ENCODE measurements around the gene CPNE2.

The CPNE2 gene

DNA sequence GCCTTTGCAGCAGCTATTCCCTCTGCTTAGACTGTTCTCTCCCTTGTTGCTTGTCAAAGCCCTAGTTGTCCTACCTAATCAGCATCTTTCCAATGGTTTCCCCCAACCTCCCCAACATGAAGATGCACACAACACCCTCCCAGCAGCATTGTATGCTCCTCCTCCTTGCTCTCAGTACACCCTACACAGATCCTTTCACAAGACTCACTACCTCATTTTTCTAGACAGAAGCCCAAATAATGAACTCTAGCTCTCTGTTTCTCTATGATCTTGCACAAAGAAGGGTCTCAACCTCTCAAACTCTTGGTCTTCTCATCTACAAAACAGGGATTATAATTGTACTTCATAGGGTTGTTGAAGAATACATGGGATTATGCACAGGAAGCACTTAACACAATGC is 74.1 kb downstream of the CPNE2 start:
- H3K27me3 Mint-ChIP-seq, result no peaks in the 10 kb centered on the region
- H3K36me3 Mint-ChIP-seq, result peaks cover 12% of the 10 kb centered on the region
- H3K4me1 Mint-ChIP-seq (ENCODE audit: low read depth), result peaks cover 9% of the 10 kb centered on the region
- H3K4me3 Mint-ChIP-seq, result no peak overlapping the region
- H3K9me3 Mint-ChIP-seq (ENCODE audit: low read depth), result no peaks in the 10 kb centered on the region
- H3K27ac Mint-ChIP-seq, result peak overlapping the region; percentile 4

DNA sequence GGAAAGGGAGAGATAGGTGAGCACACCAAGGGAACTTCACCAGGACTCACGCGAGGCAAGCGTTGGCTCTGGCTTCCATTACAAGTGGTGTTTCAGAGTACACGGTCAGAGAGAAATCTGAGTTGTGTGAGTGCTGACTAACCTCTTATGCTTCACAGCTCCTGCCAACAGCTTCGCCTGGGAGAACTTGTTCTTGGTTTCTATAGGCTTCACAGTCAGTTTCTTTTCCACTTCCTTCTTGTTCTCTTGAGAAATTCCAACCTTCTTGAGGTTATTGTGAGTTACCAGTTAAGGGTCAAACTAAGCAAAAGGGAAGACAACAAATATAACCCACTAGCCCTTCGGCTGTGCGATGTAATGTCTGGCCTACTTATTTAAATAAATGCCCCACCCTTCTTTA is 74.6 kb downstream of the CPNE2 start:
- H3K27ac Mint-ChIP-seq, result no peak overlapping the region
- H3K4me3 Mint-ChIP-seq, result no peak overlapping the region
- H3K27me3 Mint-ChIP-seq, result no peaks in the 10 kb centered on the region
- H3K36me3 Mint-ChIP-seq, result peaks cover 14% of the 10 kb centered on the region
- peaks cover 9% of the 10 kb centered on the region for H3K4me1 Mint-ChIP-seq (ENCODE audit: low read depth)
- H3K9me3 Mint-ChIP-seq (ENCODE audit: low read depth), result no peaks in the 10 kb centered on the region

- Mint-ChIP-seq H3K4me3 (no peak overlapping the region), H3K27ac (no peak overlapping the region), H3K4me1 (ENCODE audit: low read depth) (peaks cover 9% of the 10 kb centered on the region), H3K9me3 (ENCODE audit: low read depth) (no peaks in the 10 kb centered on the region), H3K36me3 (peaks cover 15% of the 10 kb centered on the region), H3K27me3 (no peaks in the 10 kb centered on the region)
Measured at GRCh38 chr16:57167538-57167937, 75.2 kb downstream of the CPNE2 start.

- Mint-ChIP-seq H3K27me3 (no peaks in the 10 kb centered on the region), H3K9me3 (ENCODE audit: low read depth) (no peaks in the 10 kb centered on the region), H3K4me3 (no peak overlapping the region), H3K36me3 (peaks cover 15% of the 10 kb centered on the region), H3K27ac (peak overlapping the region; percentile 1), H3K4me1 (ENCODE audit: low read depth) (peaks cover 9% of the 10 kb centered on the region)
Measured at GRCh38 chr16:57167953-57168352, 75.6 kb downstream of the CPNE2 start.

DNA sequence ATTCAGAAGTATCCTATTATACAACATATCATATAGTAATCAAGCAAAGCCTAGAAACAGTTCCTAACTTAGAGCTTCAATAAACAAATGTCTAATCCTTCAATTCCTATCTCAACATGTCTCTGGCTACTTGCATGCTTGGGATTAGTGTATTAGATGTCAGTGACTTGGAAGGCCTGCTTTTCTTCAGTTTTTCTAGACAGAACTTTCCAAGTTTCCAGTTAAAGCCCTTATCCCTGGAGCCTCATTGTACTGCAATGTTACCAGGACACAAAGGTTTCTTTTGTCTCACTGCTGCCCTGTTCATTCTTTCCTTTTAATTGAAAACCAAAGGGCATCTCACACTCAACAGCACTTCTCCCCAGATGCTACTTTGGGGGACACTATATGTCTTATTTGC is 76.9 kb downstream of the CPNE2 start:
- peaks cover 9% of the 10 kb centered on the region for H3K4me1 Mint-ChIP-seq (ENCODE audit: low read depth)

GRCh38 chr16:57172721-57173290 is 80.4 kb downstream of the CPNE2 start:
- H3K36me3 Mint-ChIP-seq, result peaks cover 5% of the 10 kb centered on the region
- peaks cover 4% of the 10 kb centered on the region for H3K4me1 Mint-ChIP-seq (ENCODE audit: low read depth)
- H3K9me3 Mint-ChIP-seq (ENCODE audit: low read depth), result no peaks in the 10 kb centered on the region
- H3K27me3 Mint-ChIP-seq, result no peaks in the 10 kb centered on the region
- no peak overlapping the region for H3K4me3 Mint-ChIP-seq
- H3K27ac Mint-ChIP-seq, result no peak overlapping the region

More for the DNA sequence above, 76.9 kb downstream of the CPNE2 start:
- no peak overlapping the region for H3K27ac Mint-ChIP-seq
- H3K36me3 Mint-ChIP-seq, result peaks cover 10% of the 10 kb centered on the region
- no peaks in the 10 kb centered on the region for H3K9me3 Mint-ChIP-seq (ENCODE audit: low read depth)
- H3K27me3 Mint-ChIP-seq, result no peaks in the 10 kb centered on the region
- no peak overlapping the region for H3K4me3 Mint-ChIP-seq

DNA sequence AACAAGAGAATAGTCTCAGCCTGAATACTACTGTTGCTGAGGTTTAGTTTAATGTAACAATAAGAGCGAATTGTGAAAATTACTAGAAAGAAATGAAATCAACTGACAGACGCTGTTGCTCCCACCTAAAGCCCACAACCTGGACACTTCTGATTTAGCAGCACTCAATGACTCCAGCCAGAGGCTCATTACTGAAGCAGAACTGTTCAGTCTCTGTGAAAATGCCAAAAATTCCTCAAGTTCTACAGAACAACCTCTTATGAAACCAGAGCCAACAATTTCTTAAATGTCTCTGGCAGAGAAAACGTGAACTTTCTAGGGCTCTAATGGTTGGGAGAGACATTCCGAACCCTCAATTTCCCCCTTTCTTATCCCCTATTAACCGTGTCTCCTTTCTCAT is 83.5 kb downstream of the CPNE2 start:
- H3K36me3 Mint-ChIP-seq, result peaks cover 4% of the 10 kb centered on the region
- H3K4me3 Mint-ChIP-seq, result no peak overlapping the region
- H3K27me3 Mint-ChIP-seq, result no peaks in the 10 kb centered on the region
- H3K4me1 Mint-ChIP-seq (ENCODE audit: low read depth), result peaks cover 4% of the 10 kb centered on the region
- H3K9me3 Mint-ChIP-seq (ENCODE audit: low read depth), result no peaks in the 10 kb centered on the region
- no peak overlapping the region for H3K27ac Mint-ChIP-seq

DNA sequence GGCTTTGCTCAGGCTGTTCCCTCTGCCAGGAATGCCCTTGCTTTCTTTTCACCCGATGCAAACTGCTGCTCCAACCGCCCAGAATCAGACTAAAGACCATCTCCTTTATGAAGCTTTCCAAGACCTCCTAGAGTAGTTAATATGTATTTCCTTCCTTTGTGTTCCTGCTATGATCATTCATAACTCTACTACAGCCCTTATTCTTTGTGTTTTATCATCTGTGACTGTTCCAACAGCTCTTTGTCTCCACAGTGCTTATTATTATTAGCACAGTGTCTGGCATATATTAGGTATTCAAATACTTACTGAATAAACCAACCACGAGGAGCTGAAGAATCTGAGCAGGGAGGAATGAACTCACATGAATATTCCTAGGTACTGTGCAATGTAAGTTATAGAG is 85.8 kb downstream of the CPNE2 start:
- Mint-ChIP-seq H3K9me3 (ENCODE audit: low read depth) (no peaks in the 10 kb centered on the region), H3K36me3 (no peaks in the 10 kb centered on the region), H3K27ac (no peak overlapping the region), H3K4me3 (no peak overlapping the region), H3K27me3 (no peaks in the 10 kb centered on the region), H3K4me1 (ENCODE audit: low read depth) (peaks cover 14% of the 10 kb centered on the region)

DNA sequence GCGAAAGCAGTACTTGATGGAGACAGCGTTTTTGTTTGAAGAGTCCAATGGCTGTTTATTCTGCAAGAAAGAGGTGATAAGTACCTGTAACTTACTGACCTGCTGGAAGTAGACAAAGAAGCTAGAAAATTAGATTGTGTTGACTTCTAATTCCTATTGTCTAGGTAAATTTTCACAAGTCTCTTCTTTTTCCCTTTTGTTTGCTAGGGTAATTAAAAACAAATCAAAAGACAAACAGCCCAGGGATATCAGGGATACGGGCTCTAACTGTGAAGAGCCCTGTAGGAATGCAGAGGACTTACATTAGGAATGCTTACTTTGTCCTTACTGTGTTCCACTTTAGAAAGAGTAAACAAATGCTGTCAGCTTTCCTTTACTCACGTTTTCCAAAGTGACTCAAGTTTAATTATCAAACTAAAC is 86.4 kb downstream of the CPNE2 start:
- Mint-ChIP-seq H3K27me3 (no peaks in the 10 kb centered on the region), H3K4me3 (no peak overlapping the region), H3K27ac (no peak overlapping the region), H3K9me3 (ENCODE audit: low read depth) (no peaks in the 10 kb centered on the region), H3K4me1 (ENCODE audit: low read depth) (peaks cover 16% of the 10 kb centered on the region), H3K36me3 (no peaks in the 10 kb centered on the region)

DNA sequence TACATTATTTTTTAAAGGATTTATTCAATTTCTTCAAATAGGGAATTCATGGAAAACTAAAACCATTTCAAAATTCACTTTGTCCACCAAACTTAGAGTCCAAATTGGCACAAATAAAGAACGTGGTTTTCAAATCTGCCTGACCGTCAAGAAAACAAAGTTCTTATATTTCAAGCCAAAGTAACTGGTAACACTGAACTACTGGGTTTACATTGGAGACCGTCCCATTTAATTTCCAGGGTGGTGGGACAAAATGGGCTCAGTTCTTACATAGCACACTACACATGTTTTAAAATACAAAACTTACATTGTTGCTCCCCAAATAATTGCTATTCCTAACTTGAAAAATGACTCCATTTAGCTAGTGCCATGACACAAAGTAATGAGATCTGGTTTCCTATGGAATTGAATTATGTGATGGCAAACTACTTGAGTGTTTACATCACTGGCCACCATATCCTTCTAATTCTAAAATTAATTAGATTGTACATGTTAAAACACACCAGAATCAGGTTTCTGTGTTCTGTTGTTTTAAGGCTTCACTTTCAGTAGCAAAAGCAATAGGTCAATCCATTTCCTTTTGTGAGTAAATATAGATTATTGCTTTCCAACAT is 86.9 kb downstream of the CPNE2 start:
- H3K27me3 Mint-ChIP-seq, result no peaks in the 10 kb centered on the region
- no peak overlapping the region for H3K4me3 Mint-ChIP-seq
- H3K4me1 Mint-ChIP-seq (ENCODE audit: low read depth), result peaks cover 21% of the 10 kb centered on the region
- no peak overlapping the region for H3K27ac Mint-ChIP-seq
- H3K9me3 Mint-ChIP-seq (ENCODE audit: low read depth), result no peaks in the 10 kb centered on the region
- H3K36me3 Mint-ChIP-seq, result no peaks in the 10 kb centered on the region

GRCh38 chr16:57184113-57184512 is 91.7 kb downstream of the CPNE2 start:
- no peak overlapping the region for H3K27ac Mint-ChIP-seq
- no peaks in the 10 kb centered on the region for H3K9me3 Mint-ChIP-seq (ENCODE audit: low read depth)
- H3K36me3 Mint-ChIP-seq, result no peaks in the 10 kb centered on the region
- H3K4me3 Mint-ChIP-seq, result peak overlapping the region; percentile 100
- H3K4me1 Mint-ChIP-seq (ENCODE audit: low read depth), result peaks cover 46% of the 10 kb centered on the region
- no peaks in the 10 kb centered on the region for H3K27me3 Mint-ChIP-seq

GRCh38 chr16:57184887-57185445 is 92.6 kb downstream of the CPNE2 start:
- Mint-ChIP-seq H3K36me3 (no peaks in the 10 kb centered on the region), H3K9me3 (ENCODE audit: low read depth) (no peaks in the 10 kb centered on the region), H3K4me3 (peak overlapping the region; percentile 100), H3K27ac (peak overlapping the region; percentile 95), H3K4me1 (ENCODE audit: low read depth) (peaks cover 51% of the 10 kb centered on the region), H3K27me3 (no peaks in the 10 kb centered on the region)

GRCh38 chr16:57185446-57185944 is 93.1 kb downstream of the CPNE2 start:
- Mint-ChIP-seq H3K4me1 (ENCODE audit: low read depth) (peaks cover 54% of the 10 kb centered on the region), H3K27me3 (no peaks in the 10 kb centered on the region), H3K36me3 (no peaks in the 10 kb centered on the region), H3K27ac (peak overlapping the region; percentile 95), H3K4me3 (peak overlapping the region; percentile 100), H3K9me3 (ENCODE audit: low read depth) (no peaks in the 10 kb centered on the region)

- H3K9me3 Mint-ChIP-seq (ENCODE audit: low read depth), result no peaks in the 10 kb centered on the region
- peak within 1 kb of the TSS; percentile 100 for H3K4me3 Mint-ChIP-seq
- peaks cover 57% of the 10 kb centered on the region for H3K4me1 Mint-ChIP-seq (ENCODE audit: low read depth)
- no peaks in the 10 kb centered on the region for H3K36me3 Mint-ChIP-seq
- H3K27ac Mint-ChIP-seq, result peak within 1 kb of the TSS; percentile 95
- no peaks in the 10 kb centered on the region for H3K27me3 Mint-ChIP-seq
Measured at GRCh38 chr16:57185945-57186871, 93.8 kb downstream of the CPNE2 start, which contains the start of the genes PSME3IP1 and RSPRY1. PSME3IP1 (minus strand) TSS chr16:57186039; CDS start chr16:57173854, 12,185 bp downstream. RSPRY1 (plus strand) TSS chr16:57186329; CDS start chr16:57204659, 18,330 bp downstream.
